HT1080 (cell line): ENCODE measurements around the gene SP4. TPM values are rescaled to one million over a fixed set of nuclear protein-coding genes. Genes with fewer than 3 reads are reported as not detected.
A peak's percentile ranks its signal among the peaks of the same experiment; 100 is the strongest.

Experiments
- DNase-seq: peaks from one replicate; pipeline ENCODE4 v3.0.0-alpha.2; 2015; ENCODE audit warnings: low read depth
- total RNA-seq: library from RNA; depleted of rRNA; stranded (reverse); fragments of >200 nt; shearing (Covaris generic); gene quantifications from 2 replicates; pipeline ENCODE4 v1.2.3, GENCODE V29; 2014

SP4 gene
- total RNA-seq, 1 experiment from 2014 or later, result 5.1 TPM

- DNase-seq, result no peak
Measured at GRCh38 chr7:21443149-21443841, 15.4 kb downstream of the SP4 start.

- DNase-seq, result no peak
Measured at GRCh38 chr7:21448974-21449373, 21.1 kb downstream of the SP4 start.

GRCh38 chr7:21450076-21450475 is 22.2 kb downstream of the SP4 start:
- DNase-seq, result no peak

- DNase-seq, result no peak
Measured at GRCh38 chr7:21450941-21451340, 23.1 kb downstream of the SP4 start.

- DNase-seq, result no peak
Measured at GRCh38 chr7:21454182-21454581, 26.3 kb downstream of the SP4 start.

GRCh38 chr7:21454906-21455305 is 27.0 kb downstream of the SP4 start:
- DNase-seq, result no peak

- no peak for DNase-seq
Measured at GRCh38 chr7:21461282-21461681, 33.4 kb downstream of the SP4 start.

- DNase-seq, result no peak
Measured at GRCh38 chr7:21462081-21462480, 34.2 kb downstream of the SP4 start.

GRCh38 chr7:21463524-21463923 is 35.6 kb downstream of the SP4 start:
- DNase-seq, result no peak

- no peak for DNase-seq
Measured at GRCh38 chr7:21468969-21469368, 41.1 kb downstream of the SP4 start.

GRCh38 chr7:21469894-21470293 is 42.0 kb downstream of the SP4 start:
- DNase-seq, result no peak

GRCh38 chr7:21472029-21472428 is 44.1 kb downstream of the SP4 start:
- no peak for DNase-seq

GRCh38 chr7:21476429-21476828 is 48.5 kb downstream of the SP4 start:
- no peak for DNase-seq

- no peak for DNase-seq
Measured at GRCh38 chr7:21480693-21481403, 53.0 kb downstream of the SP4 start.

GRCh38 chr7:21486511-21486910 is 58.6 kb downstream of the SP4 start:
- no peak for DNase-seq

- no peak for DNase-seq
Measured at GRCh38 chr7:21495731-21496130, 67.8 kb downstream of the SP4 start.

GRCh38 chr7:21497072-21497471 is 69.2 kb downstream of the SP4 start:
- DNase-seq, result no peak

GRCh38 chr7:21500117-21500832 is 72.4 kb downstream of the SP4 start:
- DNase-seq, result no peak

GRCh38 chr7:21504021-21504420 is 76.1 kb downstream of the SP4 start:
- DNase-seq, result no peak

- DNase-seq, result peak; percentile 48
Measured at GRCh38 chr7:21507627-21508343, 79.9 kb downstream of the SP4 start.

- DNase-seq, result no peak
Measured at GRCh38 chr7:21508538-21508937, 80.7 kb downstream of the SP4 start.

- DNase-seq, result no peak
Measured at GRCh38 chr7:21514062-21514461, 86.2 kb downstream of the SP4 start.
